ENCODE data around the gene DPP10.

DNA sequence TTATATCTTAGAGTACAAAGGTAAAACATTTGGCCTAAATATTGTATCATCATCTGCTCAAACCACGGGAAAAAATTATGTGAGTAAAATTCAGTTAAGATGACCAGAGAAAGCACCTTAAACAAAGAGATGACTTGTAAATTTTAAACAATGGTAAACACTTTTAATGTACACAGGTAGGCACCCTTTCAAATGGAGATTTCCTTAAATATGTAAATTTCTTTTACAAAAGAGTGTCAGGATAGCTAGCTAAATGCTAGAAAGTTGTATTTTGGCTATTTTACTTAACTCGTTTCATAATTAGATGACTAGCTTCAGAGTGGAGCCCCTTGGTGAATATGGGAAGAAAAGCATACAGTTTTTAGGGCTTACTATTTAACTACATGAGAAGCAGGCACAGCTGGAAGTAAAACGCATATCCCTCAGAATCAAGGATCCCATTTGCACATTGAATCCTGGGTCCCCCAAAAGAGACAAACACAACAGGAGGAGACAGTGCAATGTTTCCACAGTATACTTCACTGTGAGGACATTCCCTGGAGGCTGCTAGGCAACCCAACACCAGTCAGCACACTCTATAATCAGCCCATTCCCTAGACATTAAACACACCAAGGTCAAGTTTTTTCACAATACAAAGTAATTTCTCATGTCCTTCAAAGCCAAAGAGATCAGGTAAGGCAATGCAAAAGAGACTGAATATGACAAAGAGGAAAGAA, 1154.4 kb downstream of the DPP10 start:
- TF ChIP-seq SUZ12 (IDR thresholded peaks at IDR 0.05): no peak
- TF ChIP-seq HDGF (IDR thresholded peaks at IDR 0.05; ENCODE audit: borderline replicate concordance): no peak
- TF ChIP-seq FOXA1 (IDR thresholded peaks at IDR 0.05): no peak
- no peak for TF ChIP-seq FOXK2 (IDR thresholded peaks at IDR 0.05)
- no peak for TF ChIP-seq L3MBTL2 (conservative IDR thresholded peaks at IDR 0.05)
- no peak for TF ChIP-seq SP1 (IDR thresholded peaks at IDR 0.05)
- TF ChIP-seq BHLHE40 (IDR thresholded peaks at IDR 0.05; ENCODE audit: borderline replicate concordance): no peak
- TF ChIP-seq ELF4 (IDR thresholded peaks at IDR 0.05): no peak
